Activated CD4-positive, alpha-beta T cell treated with anti-CD3 and anti-CD28 coated beads, Interleukin-2, amount 50 U/mL, for 1 hour (primary cell): ENCODE data around the gene HAAO.
A peak's percentile ranks its signal among the peaks of the same experiment; 100 is the strongest.

Experiments used
- DNase-seq: peaks from one replicate; pipeline ENCODE4 v3.0.0-alpha.2; 2020

The HAAO gene

GRCh38 chr2:42812899-42813479, 20.6 kb upstream of the HAAO start:
- no peak for DNase-seq

GRCh38 chr2:42810971-42811811, 18.8 kb upstream of the HAAO start:
- peak; percentile 41 for DNase-seq

- peak; percentile 96 for DNase-seq
These were observed 18.0 kb upstream of the HAAO start for GRCh38 chr2:42810121-42810970.

DNA sequence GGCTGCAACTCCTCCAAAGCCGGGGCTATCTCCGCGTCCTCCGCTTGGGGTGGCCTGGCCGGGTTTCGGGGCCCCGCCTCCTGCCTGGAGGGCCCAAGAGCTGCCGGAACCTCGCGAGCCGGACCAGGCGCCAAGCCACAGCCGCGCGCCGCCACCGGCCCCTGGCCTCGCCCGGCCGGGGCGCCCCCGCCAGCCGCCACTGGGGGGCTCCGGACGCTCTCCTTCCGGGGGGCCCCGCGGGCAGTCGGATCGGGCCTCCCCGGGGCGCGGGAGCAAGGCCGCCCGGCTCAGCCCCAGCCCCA, 17.4 kb upstream of the HAAO start:
- DNase-seq = peak; percentile 61

- no peak for DNase-seq
These were observed 16.9 kb upstream of the HAAO start for GRCh38 chr2:42809131-42809818.

DNA sequence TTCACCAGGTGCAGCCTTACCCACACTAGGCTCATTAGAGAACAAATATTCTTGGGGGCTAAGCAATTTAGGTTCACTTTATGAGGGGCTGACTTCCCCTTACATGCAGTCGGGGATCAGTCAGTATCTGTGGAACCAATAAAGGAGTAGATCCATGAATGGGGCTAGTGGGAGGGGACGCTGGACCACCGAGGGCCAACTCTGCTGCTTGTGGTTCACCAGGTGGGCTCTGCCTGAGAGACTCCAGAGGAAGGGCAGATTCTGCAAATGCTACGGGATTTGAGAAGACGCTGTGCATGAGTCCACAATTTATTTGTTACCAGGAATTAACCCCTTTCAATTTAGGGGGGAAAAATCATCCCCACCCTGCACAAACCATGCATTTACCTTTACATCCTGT, 15.9 kb upstream of the HAAO start:
- DNase-seq = no peak

GRCh38 chr2:42806786-42807185, 14.4 kb upstream of the HAAO start:
- DNase-seq = no peak

GRCh38 chr2:42804891-42805290, 12.5 kb upstream of the HAAO start:
- DNase-seq = no peak

DNA sequence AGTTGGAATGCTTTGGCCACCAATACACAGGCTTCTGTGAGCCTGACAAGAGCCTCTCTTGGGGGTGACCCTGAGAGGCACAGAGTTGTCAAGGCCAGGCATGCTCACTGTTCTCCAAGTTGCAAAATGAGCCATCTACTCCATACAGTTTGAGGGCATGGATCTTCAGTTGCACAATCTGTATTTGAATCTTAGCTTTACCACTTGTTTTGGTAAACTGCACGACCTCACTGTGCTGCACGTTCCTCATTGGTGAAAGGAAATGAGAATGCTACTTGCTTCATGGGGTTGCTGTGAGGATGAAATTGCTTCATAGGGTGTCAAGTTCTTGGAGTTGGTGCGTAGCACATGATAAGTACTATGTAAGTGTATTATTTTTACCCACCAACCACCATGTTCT, 12.0 kb upstream of the HAAO start:
- DNase-seq = no peak

GRCh38 chr2:42802150-42802549, 9.8 kb upstream of the HAAO start:
- no peak for DNase-seq

- DNase-seq = no peak
These were observed 9.0 kb upstream of the HAAO start for GRCh38 chr2:42801381-42801780.

- no peak for DNase-seq
These were observed 8.6 kb upstream of the HAAO start for GRCh38 chr2:42800981-42801380.

DNA sequence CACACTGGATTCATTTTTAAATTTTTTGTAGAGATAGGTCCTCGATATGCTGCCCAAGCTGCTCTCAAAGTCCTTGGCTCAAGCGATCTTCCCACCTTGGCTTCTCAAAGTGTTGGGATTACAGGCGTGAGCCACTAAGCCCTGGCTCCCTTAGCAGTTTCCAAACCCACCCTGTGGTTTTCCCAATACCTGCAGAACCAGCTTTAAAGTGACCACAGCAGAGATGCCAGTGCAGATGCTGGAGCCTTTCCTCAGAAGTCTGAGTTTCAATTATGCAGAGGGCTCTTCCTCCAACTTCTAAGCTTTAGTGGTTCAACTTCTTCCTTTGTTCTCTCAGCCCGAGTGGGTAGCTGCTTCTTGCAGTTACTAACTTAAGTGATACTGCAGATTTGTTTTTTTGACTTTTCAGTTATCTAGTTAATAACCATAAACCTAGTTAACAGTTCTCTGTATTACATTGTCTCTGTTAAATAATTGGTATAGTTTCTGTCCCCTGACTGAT, 8.1 kb upstream of the HAAO start:
- no peak for DNase-seq

- no peak for DNase-seq
These were observed 7.5 kb upstream of the HAAO start for GRCh38 chr2:42799881-42800280.

DNA sequence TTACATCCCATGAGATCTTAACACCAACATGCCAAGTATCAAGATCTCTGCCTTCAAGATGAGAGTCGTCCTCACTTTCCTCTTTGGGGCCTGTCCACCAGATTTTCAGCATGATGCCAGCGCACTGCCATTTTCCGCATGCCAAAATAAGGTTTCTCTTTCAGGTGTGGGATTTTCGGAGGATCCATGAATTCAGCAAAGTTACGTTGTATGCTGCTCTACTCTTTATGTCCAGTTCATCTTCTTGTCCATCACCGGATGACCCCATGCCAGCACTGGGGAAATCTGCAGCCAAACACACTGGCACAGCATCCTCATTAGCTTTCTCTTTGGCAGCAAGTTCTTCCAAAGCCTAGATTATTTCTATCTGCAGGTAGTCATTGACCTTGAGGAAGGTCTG, 4.9 kb upstream of the HAAO start:
- DNase-seq = no peak

GRCh38 chr2:42796427-42797248, 4.3 kb upstream of the HAAO start:
- no peak for DNase-seq

DNA sequence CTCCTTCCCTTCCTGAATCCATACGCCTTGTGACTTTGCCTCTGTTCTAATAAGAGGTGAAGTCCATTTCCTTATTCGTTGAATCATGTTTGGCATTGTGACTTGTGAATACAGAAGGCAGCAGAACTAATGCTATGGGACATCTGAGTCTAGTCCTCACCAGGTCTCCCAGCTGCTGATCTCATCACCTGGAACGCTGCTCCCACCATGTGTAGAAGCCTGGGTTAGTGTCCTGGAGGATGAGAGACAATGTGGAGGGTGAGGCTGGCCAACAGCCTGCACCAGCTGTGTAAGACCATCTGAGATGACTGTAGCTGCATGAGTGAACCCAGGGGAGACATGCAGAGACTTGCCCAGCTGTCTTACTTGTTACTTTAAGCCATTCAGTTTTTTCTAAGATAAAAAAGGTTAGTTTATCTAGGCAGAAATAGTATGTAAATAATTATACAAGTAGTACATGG, 3.5 kb upstream of the HAAO start:
- no peak for DNase-seq

DNA sequence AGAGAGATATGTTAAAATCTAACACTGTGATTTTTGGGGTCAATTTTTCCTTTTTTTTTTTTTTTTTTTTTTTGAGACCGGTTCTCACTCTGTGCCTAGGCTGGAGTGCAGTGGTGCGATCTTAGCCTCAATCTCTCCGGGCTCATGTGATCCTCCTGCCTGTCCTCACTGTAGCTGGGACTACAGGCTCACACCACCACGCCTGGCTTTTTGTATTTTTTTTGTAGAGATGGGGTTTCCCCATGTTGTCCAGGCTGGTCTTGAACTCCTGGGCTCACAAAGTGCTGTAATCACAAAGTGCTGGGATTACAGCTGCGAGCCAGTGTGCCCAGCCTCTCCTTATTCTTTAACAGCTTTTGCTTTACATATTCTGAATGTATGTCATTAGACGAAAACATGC, 2.9 kb upstream of the HAAO start:
- no peak for DNase-seq

DNA sequence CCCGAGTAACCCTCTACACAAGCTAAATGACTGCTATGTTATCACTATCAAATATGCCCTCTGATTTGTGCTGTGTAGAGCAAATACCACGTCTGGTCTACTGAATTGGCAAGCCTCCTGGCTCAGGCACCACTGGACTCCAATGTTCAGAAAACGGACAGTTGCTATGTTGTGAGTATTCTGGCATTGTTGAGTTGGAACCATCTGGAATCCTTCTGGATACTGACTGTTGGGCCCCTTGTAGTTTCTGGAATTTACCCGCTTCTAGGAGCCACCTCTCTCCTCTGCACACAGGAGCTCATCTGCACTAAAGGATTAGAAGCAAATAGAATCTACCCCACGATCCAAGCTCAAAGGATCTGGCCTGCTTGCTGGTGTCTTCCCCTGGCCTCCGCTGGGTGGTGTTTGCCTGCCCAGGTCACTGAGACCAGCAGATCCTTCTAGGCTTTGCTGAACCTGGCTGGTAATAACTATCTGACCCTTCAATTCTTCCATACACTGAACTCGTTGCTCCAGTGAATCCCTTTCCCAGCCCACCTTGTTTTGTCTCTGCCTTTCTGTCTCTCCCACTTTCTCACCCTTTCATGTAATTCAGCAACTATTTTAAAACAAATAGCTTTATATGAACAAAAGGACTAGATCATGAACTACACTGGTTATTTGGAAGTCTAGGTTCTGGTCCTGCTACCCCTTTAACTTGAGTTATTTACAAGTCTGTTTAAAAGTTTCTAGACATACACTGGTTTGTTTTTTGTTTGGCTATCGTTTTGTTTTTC, 2.1 kb upstream of the HAAO start:
- no peak for DNase-seq

DNA sequence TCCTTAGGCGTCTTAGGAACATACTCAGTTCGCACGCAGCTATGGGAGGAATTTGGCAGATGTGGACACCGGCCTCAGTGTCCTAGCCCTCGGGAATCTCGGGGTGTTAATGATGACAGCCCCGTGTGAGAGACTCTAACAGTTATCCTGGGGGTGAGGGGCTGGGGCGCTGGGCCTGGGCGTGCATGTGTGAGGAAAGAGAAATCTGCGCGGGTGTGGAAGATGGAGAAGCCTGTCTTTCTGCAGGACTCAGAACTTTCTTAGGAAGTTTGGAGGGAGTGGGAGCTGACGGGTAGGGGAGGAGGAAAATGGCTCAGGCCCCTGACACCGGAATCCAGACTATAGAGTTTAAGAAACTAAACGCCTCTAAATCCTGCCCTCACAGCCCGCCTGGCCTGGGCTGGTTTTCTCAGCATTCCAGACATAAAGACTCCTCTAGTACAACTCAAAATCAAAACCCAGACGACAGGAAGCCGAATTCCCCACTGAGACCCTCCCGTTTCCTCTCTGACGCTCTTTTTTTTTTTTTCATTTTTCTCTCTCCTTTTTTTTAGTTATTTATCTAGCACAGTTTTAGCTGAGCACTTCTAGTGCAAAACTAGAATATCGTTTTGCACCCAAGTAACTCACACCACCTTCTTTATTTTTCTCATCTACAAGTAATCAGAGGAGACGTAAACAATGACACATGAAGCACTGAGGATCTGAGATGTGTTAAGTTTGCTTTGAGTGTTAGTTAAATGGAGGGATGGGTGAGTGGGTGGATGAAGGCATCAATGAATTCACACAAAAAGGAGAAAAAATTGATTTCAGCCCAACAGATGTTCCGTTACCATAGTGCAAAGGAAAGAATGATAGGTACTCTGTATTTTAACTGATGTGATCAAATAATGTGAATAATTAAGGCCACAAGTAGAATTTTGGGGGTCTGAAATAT, 1.2 kb upstream of the HAAO start:
- DNase-seq = no peak
